Body of pancreas (tissue), 4 donors: ENCODE data around the gene CTSF.

Experiments used
- CTCF ChIP-seq, 7 experiments: fragments of 450-650 bp in 4 of 7; fragments of 200-600 bp in 3 of 7; sonication (generic) in 3 of 7; IDR thresholded peaks; one replicate each; pipeline ENCODE4 v1.5.1; 2016 to 2019; ENCODE audit warnings: antibody characterized with exemption in 7 of 7
- POLR2A ChIP-seq, 3 donors: fragments of 450-650 bp; IDR thresholded peaks; one replicate each; pipeline ENCODE4 v1.6.1; 2016; ENCODE audit warnings: antibody characterized with exemption in 3 of 3, mild to moderate bottlenecking in 2 of 3

GRCh38 chr11:66570079-66570849 lies 1.9 kb upstream of the CTSF start:
- TF ChIP-seq POLR2A (IDR thresholded peaks at IDR 0.05), result no peak
- TF ChIP-seq CTCF (IDR thresholded peaks at IDR 0.05), result no peak
